ENCODE results near the gene ZNFX1. TPM values are rescaled to one million over a fixed set of nuclear protein-coding genes. Genes with fewer than 3 reads are reported as not detected.

ZNFX1 gene
- total RNA-seq, 2 experiments from 2014 or later = 42.5 to 45.3 TPM

DNA sequence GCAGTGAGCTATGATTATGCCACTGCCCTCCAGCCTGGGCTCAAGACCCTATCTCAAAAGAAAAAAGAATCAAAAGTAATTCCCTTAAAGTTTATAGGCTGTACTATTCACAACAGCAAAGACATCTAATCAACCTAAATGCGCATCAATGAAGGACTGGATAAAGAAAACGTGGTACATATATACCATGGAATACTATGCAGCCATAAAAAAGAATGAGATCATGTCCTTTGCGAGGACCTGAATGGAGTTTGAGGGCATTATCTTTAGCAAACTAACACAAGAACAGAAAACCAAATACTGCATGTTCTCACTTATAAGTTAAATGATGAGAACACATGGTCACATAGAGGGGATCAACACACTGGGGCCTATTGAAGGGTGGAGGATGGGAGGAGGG is 16.7 kb downstream of the ZNFX1 start:
- no peaks in the 10 kb centered on the region for H3K27me3 Mint-ChIP-seq
- H3K27ac Mint-ChIP-seq = no peak overlapping the region
- CTCF ChIA-PET = no interaction called here
- H3K4me1 Mint-ChIP-seq (ENCODE audit: low read depth) = peaks cover 33% of the 10 kb centered on the region
- POLR2A ChIA-PET = interaction anchor here (2.1 kb wide), 1 partner anchor 16 kb away, joined by 10 read pairs; no protein-coding TSS in a partner anchor
- no peaks in the 10 kb centered on the region for H3K9me3 Mint-ChIP-seq
- intact Hi-C loops (cut with micrococcal nuclease) = no loop called here
- no peak overlapping the region for H3K4me3 Mint-ChIP-seq
- DNase-seq = no peak
- H3K36me3 Mint-ChIP-seq = peaks cover 66% of the 10 kb centered on the region

GRCh38 chr20:49260218-49260617 is 17.6 kb downstream of the ZNFX1 start:
- Mint-ChIP-seq H3K4me1 (ENCODE audit: low read depth) (peaks cover 27% of the 10 kb centered on the region), H3K27me3 (no peaks in the 10 kb centered on the region), H3K9me3 (no peaks in the 10 kb centered on the region), H3K27ac (peak overlapping the region; percentile 79), H3K36me3 (peaks cover 69% of the 10 kb centered on the region), H3K4me3 (no peak overlapping the region)
- ChIA-PET POLR2A (interaction anchor here (0.7 to 2.1 kb wide), 4 partner anchors 8 to 21 kb away, joined by 3 to 10 read pairs (median 4); no protein-coding TSS in a partner anchor), CTCF (interaction anchor here (0.9 to 1.8 kb wide), 3 partner anchors 14 to 43 kb away, joined by 3 to 5 read pairs (median 4); no protein-coding TSS in a partner anchor)
- intact Hi-C loops (cut with micrococcal nuclease) = no loop called here
- no peak for DNase-seq

DNA sequence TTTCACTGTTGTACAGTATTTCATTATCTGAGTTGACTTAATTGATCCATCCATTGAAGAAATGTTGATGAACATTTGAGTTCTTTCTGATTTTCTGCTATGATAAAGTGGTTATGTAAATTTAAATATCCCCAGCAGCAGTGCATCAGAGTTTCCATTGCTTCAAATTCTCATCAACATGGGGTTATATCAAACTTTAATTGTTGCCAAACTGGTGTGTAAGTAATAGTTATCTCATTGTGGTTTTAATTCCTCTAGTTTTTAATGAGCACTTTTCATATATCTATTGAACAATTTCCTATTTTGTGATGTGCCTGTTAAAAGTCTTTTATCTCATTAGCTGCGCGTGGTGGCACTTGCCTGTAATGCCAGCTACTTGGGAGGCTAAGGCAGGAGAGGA is 18.1 kb downstream of the ZNFX1 start:
- H3K4me3 Mint-ChIP-seq = no peak overlapping the region
- POLR2A ChIA-PET = interaction anchor here (1.0 to 2.1 kb wide), 3 partner anchors 9 to 21 kb away, joined by 3 to 10 read pairs (median 5); no protein-coding TSS in a partner anchor
- no peaks in the 10 kb centered on the region for H3K9me3 Mint-ChIP-seq
- H3K4me1 Mint-ChIP-seq (ENCODE audit: low read depth) = peaks cover 24% of the 10 kb centered on the region
- intact Hi-C loops (cut with micrococcal nuclease) = no loop called here
- H3K36me3 Mint-ChIP-seq = peaks cover 66% of the 10 kb centered on the region
- CTCF ChIA-PET = interaction anchor here (0.9 to 1.8 kb wide), 3 partner anchors 14 to 43 kb away, joined by 3 to 5 read pairs (median 4); no protein-coding TSS in a partner anchor
- H3K27me3 Mint-ChIP-seq = no peaks in the 10 kb centered on the region
- peak overlapping the region; percentile 71 for H3K27ac Mint-ChIP-seq
- DNase-seq = no peak

- intact Hi-C loops (cut with micrococcal nuclease) = no loop called here
- Mint-ChIP-seq H3K4me3 (no peak overlapping the region), H3K4me1 (ENCODE audit: low read depth) (peaks cover 24% of the 10 kb centered on the region), H3K36me3 (peaks cover 66% of the 10 kb centered on the region), H3K27me3 (no peaks in the 10 kb centered on the region), H3K27ac (peak overlapping the region; percentile 71), H3K9me3 (no peaks in the 10 kb centered on the region)
- DNase-seq = no peak
- CTCF ChIA-PET = interaction anchor here (0.9 to 1.8 kb wide), 3 partner anchors 13 to 42 kb away, joined by 3 to 5 read pairs (median 4); no protein-coding TSS in a partner anchor
- POLR2A ChIA-PET = interaction anchor here (1.0 to 2.1 kb wide), 3 partner anchors 9 to 22 kb away, joined by 3 to 10 read pairs (median 5); no protein-coding TSS in a partner anchor
These were observed 18.6 kb downstream of the ZNFX1 start for GRCh38 chr20:49259284-49259683.

DNA sequence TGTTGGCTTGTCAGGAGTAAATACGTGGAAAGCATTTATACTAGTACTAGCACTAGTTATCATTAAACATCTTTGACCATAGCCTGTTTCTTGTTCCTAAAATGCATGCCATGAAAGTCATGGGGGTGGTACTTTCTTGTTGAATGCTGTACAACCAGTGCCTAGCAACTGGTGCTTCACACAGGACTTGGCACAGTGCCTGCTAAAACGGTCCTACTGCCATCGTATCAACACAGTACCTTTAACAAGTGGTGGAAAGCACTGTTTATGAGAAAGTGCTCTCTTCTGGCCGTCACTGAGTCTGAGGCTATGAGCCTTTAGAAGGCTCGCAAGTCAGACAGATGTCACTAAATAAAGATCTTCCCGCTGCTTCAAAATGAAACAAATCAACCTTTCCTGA is 21.6 kb downstream of the ZNFX1 start:
- H3K4me3 Mint-ChIP-seq = no peak overlapping the region
- H3K36me3 Mint-ChIP-seq = peaks cover 67% of the 10 kb centered on the region
- intact Hi-C loops (cut with micrococcal nuclease) = no loop called here
- no peak for DNase-seq
- ChIA-PET POLR2A (no interaction called here), CTCF (no interaction called here)
- H3K9me3 Mint-ChIP-seq = no peaks in the 10 kb centered on the region
- no peak overlapping the region for H3K27ac Mint-ChIP-seq
- H3K27me3 Mint-ChIP-seq = no peaks in the 10 kb centered on the region
- peaks cover 20% of the 10 kb centered on the region for H3K4me1 Mint-ChIP-seq (ENCODE audit: low read depth)

DNA sequence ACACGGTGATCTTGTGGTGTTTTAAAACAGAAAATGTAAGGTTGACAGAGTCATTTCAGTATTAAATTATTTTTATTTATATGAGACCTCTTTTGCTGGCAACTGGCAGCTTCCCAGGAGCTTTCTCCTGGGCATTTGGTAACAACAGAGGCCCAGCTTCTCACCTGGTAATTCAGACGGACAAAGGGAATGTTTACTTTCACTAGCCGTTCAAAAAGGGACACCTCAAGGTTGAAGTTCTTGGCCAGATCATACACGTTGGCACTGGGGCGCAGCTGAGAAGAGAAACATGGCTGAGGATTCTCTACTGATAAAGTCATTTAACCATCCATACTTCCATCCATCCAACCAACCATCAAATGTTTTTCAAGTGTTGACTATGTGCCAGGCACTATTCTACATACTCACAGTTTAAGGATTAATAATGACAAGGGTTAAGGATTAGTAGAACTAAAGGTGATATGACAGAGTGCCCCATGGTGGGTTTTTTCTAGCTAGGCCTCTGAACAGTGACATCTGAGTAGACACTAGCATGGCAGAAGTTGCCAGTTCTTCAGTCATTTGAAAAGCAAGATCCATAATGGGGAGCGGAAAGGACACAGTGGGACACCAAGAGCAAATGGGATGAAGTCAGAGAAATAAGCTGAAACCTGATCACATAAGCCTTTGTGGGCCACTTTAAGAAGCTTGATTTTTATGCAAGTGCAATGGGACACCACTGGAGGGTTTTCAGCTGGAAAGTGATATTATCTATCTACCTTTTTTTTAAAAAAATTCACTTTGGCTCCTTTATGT is 25.1 kb downstream of the ZNFX1 start:
- Mint-ChIP-seq H3K36me3 (peaks cover 69% of the 10 kb centered on the region), H3K4me3 (no peak overlapping the region), H3K27me3 (no peaks in the 10 kb centered on the region), H3K9me3 (no peaks in the 10 kb centered on the region), H3K27ac (no peak overlapping the region), H3K4me1 (ENCODE audit: low read depth) (peaks cover 4% of the 10 kb centered on the region)
- intact Hi-C loops (cut with micrococcal nuclease) = no loop called here
- CTCF ChIA-PET = interaction anchor here (1.3 to 1.8 kb wide), 2 partner anchors 9 to 35 kb away, joined by 4 to 6 read pairs; no protein-coding TSS in a partner anchor
- POLR2A ChIA-PET = interaction anchor here (0.7 kb wide), 1 partner anchor 87 kb away, joined by 3 read pairs; no protein-coding TSS in a partner anchor
- DNase-seq = no peak

DNA sequence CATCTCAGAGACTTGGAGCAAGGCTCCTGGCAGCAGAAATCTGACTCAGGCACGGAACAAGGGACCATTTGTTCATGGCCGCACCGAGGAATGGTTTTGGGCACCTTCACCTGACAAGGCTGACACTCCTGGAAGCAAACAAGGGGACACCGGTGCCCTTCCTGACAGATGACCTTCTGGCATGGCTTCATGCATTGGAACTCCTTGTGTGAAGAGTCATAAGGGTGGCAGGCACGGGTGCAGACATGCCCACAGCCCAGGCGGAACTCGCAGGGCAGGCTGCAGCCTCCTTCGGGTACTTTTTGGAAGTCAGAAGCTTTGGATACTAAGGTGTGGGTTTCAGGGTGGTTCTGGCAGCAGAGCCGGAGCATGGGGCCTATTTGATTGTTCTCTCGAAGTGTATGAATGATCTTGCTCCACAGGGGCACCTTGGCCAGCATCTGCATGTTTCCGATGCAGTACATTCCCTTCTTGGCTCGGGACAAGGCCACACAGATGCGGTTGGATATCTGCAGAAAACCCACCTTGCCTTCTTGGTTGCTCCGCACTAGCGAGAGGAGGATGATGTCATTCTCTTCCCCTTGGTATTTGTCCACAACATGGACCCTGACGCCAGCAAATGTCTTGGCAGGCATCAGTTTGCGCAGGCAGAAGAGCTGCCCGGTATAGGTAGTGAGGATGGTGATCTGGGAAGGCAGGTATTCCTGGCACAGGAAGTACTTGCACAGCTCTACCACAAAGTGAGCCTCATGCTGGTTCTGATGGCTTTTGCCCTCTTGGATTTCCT is 28.8 kb downstream of the ZNFX1 start:
- Mint-ChIP-seq H3K4me3 (no peak overlapping the region), H3K27me3 (no peaks in the 10 kb centered on the region), H3K4me1 (ENCODE audit: low read depth) (peaks cover 2% of the 10 kb centered on the region), H3K27ac (peak overlapping the region; percentile 13), H3K9me3 (no peaks in the 10 kb centered on the region), H3K36me3 (peaks cover 57% of the 10 kb centered on the region)
- ChIA-PET CTCF (no interaction called here), POLR2A (interaction anchor here (0.6 to 0.9 kb wide), 2 partner anchors 32 to 163 kb away, joined by 3 read pairs; no protein-coding TSS in a partner anchor)
- no peak for DNase-seq
- intact Hi-C loops (cut with micrococcal nuclease) = no loop called here

- Mint-ChIP-seq H3K4me3 (no peak overlapping the region), H3K36me3 (peaks cover 60% of the 10 kb centered on the region), H3K27ac (peak overlapping the region; percentile 58), H3K4me1 (ENCODE audit: low read depth) (peaks cover 2% of the 10 kb centered on the region), H3K27me3 (no peaks in the 10 kb centered on the region), H3K9me3 (no peaks in the 10 kb centered on the region)
- intact Hi-C loops (cut with micrococcal nuclease) = no loop called here
- no peak for DNase-seq
- ChIA-PET CTCF (interaction anchor here (1.8 to 2.9 kb wide), 3 partner anchors 11 to 116 kb away, joined by 4 to 12 read pairs (median 11); no protein-coding TSS in a partner anchor), POLR2A (no interaction called here)
These were observed 29.6 kb downstream of the ZNFX1 start for GRCh38 chr20:49248301-49248700.

GRCh38 chr20:49247792-49248191 is 30.1 kb downstream of the ZNFX1 start:
- intact Hi-C loops (cut with micrococcal nuclease) = no loop called here
- Mint-ChIP-seq H3K36me3 (peaks cover 58% of the 10 kb centered on the region), H3K4me3 (no peak overlapping the region), H3K27ac (peak overlapping the region; percentile 58), H3K27me3 (no peaks in the 10 kb centered on the region), H3K4me1 (ENCODE audit: low read depth) (peaks cover 2% of the 10 kb centered on the region), H3K9me3 (no peaks in the 10 kb centered on the region)
- CTCF ChIA-PET = interaction anchor here (0.5 to 2.9 kb wide), 8 partner anchors 11 to 115 kb away, joined by 3 to 12 read pairs (median 4); no protein-coding TSS in a partner anchor
- no peak for DNase-seq
- POLR2A ChIA-PET = interaction anchor here (0.6 kb wide), 1 partner anchor 12 kb away, joined by 4 read pairs; no protein-coding TSS in a partner anchor

DNA sequence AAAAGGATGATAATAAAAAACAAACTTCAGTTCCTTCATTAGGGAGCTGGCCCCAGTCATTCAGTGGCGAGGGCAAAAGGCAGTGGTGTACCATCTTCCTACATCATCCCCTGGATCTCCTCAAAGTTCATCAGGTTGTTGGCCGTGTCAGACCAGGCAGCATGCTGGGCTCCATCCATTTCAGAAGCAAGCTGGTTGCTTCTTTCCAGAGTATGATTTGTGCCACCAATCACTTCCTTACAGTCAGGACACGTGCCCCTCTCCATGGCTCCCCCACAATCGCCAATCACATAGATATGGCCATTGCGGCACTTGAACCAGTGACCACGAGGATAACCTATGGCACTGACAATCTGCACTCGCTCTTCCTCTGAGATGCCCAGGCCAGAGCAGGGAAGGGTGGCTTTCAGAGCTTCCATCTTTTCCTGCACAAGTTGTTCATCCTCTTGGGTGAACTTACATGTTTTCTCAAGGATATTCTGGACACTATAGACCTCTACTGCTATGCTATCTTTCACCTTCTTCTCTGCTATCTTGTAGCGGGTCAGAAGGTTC is 30.6 kb downstream of the ZNFX1 start:
- peak overlapping the region; percentile 58 for H3K27ac Mint-ChIP-seq
- H3K27me3 Mint-ChIP-seq = no peaks in the 10 kb centered on the region
- no peak for DNase-seq
- intact Hi-C loops (cut with micrococcal nuclease) = no loop called here
- H3K36me3 Mint-ChIP-seq = peaks cover 55% of the 10 kb centered on the region
- no peak overlapping the region for H3K4me3 Mint-ChIP-seq
- CTCF ChIA-PET = interaction anchor here (0.5 to 2.9 kb wide), 11 partner anchors 8 to 115 kb away, joined by 3 to 12 read pairs (median 3); no protein-coding TSS in a partner anchor
- H3K4me1 Mint-ChIP-seq (ENCODE audit: low read depth) = peaks cover 2% of the 10 kb centered on the region
- POLR2A ChIA-PET = interaction anchor here (0.6 kb wide), 1 partner anchor 11 kb away, joined by 4 read pairs; no protein-coding TSS in a partner anchor
- no peaks in the 10 kb centered on the region for H3K9me3 Mint-ChIP-seq

All from activated CD4-positive, alpha-beta memory T cell treated with anti-CD3 and anti-CD28 coated beads for 36 hours (primary cell).